ENCODE data around the gene NPC1L1. TPM values are rescaled to one million over a fixed set of nuclear protein-coding genes. Genes with fewer than 3 reads are reported as not detected.

Gene NPC1L1
- total and polyA plus RNA-seq, 10 of the 15 experiments (the other 5 are each of a cell fraction or from before 2014, with no cell fraction given) = 0.01 to 0.90 TPM; not detected in 8

DNA sequence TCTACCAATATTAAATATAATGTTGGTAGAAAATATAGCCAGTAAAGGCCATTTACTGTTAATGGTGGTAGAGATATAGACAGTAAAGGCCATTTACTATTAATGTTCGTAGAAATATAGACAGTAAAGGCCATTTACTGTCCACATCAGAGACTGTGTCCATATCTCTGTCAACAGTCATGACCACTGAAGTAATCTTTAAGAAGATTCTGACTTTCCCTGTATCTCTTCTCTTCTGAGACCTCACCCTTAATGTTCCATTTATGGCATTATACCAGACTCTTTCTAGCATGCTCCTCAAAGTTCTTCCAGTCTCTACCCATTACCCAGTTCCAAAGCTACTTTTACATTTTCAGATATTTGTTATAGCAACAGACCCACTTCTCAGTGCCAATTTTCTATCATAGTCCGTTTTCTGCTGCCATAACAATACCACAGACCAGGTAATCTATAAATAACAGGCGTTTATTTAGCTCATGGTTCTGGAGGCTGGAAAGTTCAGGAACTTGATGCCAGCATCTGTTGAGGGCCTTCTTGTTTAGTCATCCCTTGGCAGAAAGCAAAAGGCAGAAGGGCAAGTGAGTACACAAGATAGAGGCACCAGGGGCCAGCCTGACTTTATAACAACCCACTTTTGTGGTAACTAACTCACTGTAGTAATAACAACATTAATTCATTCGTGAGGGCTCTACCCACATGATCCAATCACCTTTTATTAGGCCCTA lies 42.7 kb downstream of the NPC1L1 start:
- BruUV-seq (replicated peaks) = no TSS peak
- Histone ChIP-seq H4K20me1 (ENCODE audit: control insufficient read depth, insufficient read depth) (no peaks in the 10 kb centered on the region), H3K4me2 (ENCODE audit: control insufficient read depth, insufficient read depth) (no peak overlapping the region), H3K4me1 (ENCODE audit: control insufficient read depth, insufficient read depth, low read length) (no peaks in the 10 kb centered on the region), H3K4me3 (no peak overlapping the region), H3K79me2 (ENCODE audit: control insufficient read depth, insufficient read depth, low read length) (no peaks in the 10 kb centered on the region), H2AFZ (ENCODE audit: control insufficient read depth, low read depth, low read length) (no peak overlapping the region), H3K9ac (ENCODE audit: control insufficient read depth, insufficient read depth, low read length) (no peak overlapping the region), H3K27ac (ENCODE audit: control insufficient read depth, insufficient read depth) (no peak overlapping the region), H3K27me3 (replicated peaks in 1 of 2; ENCODE audit: control insufficient read depth in 2 of 2, insufficient read depth in 2 of 2, low read length in 1 of 2) (no peaks in the 10 kb centered on the region), H3K36me3 (ENCODE audit: control insufficient read depth in 2 of 2, insufficient read depth in 2 of 2, low read length in 1 of 2) (no peaks in the 10 kb centered on the region), H3K9me3 (replicated peaks; ENCODE audit: control insufficient read depth, insufficient read depth, low read length) (no peaks in the 10 kb centered on the region)
- ChIA-PET SMC1A (ENCODE audit: uncharacterized antibody, unreplicated experiment) (no interaction called here), CTCF (interaction anchor here (2.0 kb wide), 1 partner anchor 67 kb away, joined by 5 read pairs; no protein-coding TSS in a partner anchor), RAD21 (ENCODE audit: unreplicated experiment) (no interaction called here), POLR2A (no interaction called here)
- ATAC-seq (no peak), DNase-seq (ENCODE audit: low read depth, low spot score) (no peak), FAIRE-seq (no peak)
- 14% methylated on average over 4 of the region's 4 CpGs for WGBS (ENCODE audit: insufficient coverage, insufficient replicate concordance, low lambda C conversion rate, missing lambda C conversion rate)
- intact Hi-C loops (cut with micrococcal nuclease; ENCODE audit: unreplicated experiment) = loop anchor here (10.0 kb wide), 1 partner anchor 484 kb away; no protein-coding TSS in a partner anchor
- in situ Hi-C loops (cut with MboI) = no loop called here
- TF ChIP-seq ZSCAN29 (IDR thresholded peaks at IDR 0.05) (no peak), EZH2 (IDR thresholded peaks at IDR 0.05; ENCODE audit: borderline replicate concordance, control insufficient read depth, low read depth, low read length) (no peak), MTA2 (IDR thresholded peaks at IDR 0.05; ENCODE audit: low read depth) (no peak), MXI1 (IDR thresholded peaks at IDR 0.05; ENCODE audit: low read depth, low read length) (no peak), FOXK2 (IDR thresholded peaks at IDR 0.05) (no peak), CEBPB (IDR thresholded peaks at IDR 0.05; ENCODE audit: borderline replicate concordance in 1 of 2, low read depth in 2 of 2, low read length in 2 of 2) (no peak), ETV6 (conservative IDR thresholded peaks at IDR 0.05 in 1 of 2, IDR thresholded peaks at IDR 0.05 in 1 of 2; ENCODE audit: borderline replicate concordance in 1 of 2, low read depth in 1 of 2) (no peak), GATAD2B (conservative IDR thresholded peaks at IDR 0.05; ENCODE audit: low read depth) (no peak), HDAC2 (IDR thresholded peaks at IDR 0.05) (no peak), SREBF1 (IDR thresholded peaks at IDR 0.05; ENCODE audit: low read length) (no peak), BCL11A (IDR thresholded peaks at IDR 0.05; ENCODE audit: low read depth, low read length) (no peak), YY1 (IDR thresholded peaks at IDR 0.05; ENCODE audit: low read depth, low read length) (no peak), RB1 (IDR thresholded peaks at IDR 0.05; ENCODE audit: borderline replicate concordance) (no peak), TCF7 (IDR thresholded peaks at IDR 0.05; ENCODE audit: borderline replicate concordance) (no peak), ZBED1 (IDR thresholded peaks at IDR 0.05; ENCODE audit: borderline replicate concordance) (no peak), MYB (IDR thresholded peaks at IDR 0.05; ENCODE audit: borderline replicate concordance, low read depth, low read length) (no peak), RELA (IDR thresholded peaks at IDR 0.05; ENCODE audit: borderline replicate concordance, partially characterized antibody) (no peak)
- TF ChIP-seq, protein P1, sequence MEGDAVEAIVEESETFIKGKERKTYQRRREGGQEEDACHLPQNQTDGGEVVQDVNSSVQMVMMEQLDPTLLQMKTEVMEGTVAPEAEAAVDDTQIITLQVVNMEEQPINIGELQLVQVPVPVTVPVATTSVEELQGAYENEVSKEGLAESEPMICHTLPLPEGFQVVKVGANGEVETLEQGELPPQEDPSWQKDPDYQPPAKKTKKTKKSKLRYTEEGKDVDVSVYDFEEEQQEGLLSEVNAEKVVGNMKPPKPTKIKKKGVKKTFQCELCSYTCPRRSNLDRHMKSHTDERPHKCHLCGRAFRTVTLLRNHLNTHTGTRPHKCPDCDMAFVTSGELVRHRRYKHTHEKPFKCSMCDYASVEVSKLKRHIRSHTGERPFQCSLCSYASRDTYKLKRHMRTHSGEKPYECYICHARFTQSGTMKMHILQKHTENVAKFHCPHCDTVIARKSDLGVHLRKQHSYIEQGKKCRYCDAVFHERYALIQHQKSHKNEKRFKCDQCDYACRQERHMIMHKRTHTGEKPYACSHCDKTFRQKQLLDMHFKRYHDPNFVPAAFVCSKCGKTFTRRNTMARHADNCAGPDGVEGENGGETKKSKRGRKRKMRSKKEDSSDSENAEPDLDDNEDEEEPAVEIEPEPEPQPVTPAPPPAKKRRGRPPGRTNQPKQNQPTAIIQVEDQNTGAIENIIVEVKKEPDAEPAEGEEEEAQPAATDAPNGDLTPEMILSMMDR (IDR thresholded peaks at IDR 0.05 in 2 of 3, conservative IDR thresholded peaks at IDR 0.05 in 1 of 3; ENCODE audit: control insufficient read depth in 2 of 3, extremely low read depth in 1 of 3, insufficient read depth in 1 of 3, low read depth in 3 of 3, low read length in 3 of 3) = no peak
- TF ChIP-seq, protein P2, sequence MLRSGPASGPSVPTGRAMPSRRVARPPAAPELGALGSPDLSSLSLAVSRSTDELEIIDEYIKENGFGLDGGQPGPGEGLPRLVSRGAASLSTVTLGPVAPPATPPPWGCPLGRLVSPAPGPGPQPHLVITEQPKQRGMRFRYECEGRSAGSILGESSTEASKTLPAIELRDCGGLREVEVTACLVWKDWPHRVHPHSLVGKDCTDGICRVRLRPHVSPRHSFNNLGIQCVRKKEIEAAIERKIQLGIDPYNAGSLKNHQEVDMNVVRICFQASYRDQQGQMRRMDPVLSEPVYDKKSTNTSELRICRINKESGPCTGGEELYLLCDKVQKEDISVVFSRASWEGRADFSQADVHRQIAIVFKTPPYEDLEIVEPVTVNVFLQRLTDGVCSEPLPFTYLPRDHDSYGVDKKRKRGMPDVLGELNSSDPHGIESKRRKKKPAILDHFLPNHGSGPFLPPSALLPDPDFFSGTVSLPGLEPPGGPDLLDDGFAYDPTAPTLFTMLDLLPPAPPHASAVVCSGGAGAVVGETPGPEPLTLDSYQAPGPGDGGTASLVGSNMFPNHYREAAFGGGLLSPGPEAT (IDR thresholded peaks at IDR 0.05; ENCODE audit: low read depth) = no peak
